HG03045 (cell line): ENCODE results near the gene RALGAPA2.
"Not testable (repeated sequence)": the region's sequence is repeated elsewhere in the genome, so short reads cannot be mapped to it uniquely, and the experiment has no call there.

ENCODE experiments used
- ATAC-seq: cut with Tn5 transposase; IDR thresholded peaks from one replicate; pipeline ENCODE4 v1.9.1; 2021; ENCODE audit warnings: mild to moderate bottlenecking, moderate library complexity; ENCODE audit not compliant: unreplicated experiment

RALGAPA2 gene

DNA sequence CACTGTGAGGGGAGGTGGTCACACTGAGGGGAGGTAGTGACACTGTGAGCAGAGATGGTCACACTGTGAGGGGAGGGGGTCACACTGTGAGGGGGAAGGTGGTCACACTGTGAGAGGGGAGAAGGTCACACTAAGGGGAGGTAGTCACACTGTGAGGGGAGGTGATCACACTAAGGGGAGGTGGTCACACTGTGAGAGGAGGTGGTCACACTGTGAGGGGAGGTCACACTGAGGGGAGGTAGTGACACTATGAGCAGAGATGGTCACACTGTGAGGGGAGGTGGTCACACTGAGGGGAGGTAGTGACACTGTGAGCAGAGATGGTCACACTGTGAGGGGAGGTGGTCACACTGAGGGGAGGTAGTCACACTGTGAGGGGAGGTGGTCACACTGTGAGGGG lies 356.9 kb downstream of the RALGAPA2 start:
- ATAC-seq, result not testable (repeated sequence)

DNA sequence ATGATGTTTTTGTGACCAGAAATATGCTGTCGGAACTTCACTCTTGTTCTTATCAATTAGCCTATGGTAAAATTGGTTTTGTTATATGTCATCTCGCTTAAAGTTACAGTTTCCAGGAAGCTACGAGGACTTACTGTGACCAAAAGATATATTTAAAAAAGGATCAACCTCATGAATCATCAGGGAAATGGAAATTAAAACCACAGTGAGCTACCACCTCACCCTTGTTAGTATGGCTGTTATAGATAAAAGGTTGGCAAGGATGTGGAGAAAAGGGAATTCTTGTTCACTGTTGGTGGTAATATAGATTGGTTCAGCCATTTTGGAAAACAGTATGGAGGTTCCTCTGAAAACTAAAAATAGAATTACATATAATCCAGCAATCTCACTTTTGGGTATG lies 358.9 kb downstream of the RALGAPA2 start:
- no peak for ATAC-seq

DNA sequence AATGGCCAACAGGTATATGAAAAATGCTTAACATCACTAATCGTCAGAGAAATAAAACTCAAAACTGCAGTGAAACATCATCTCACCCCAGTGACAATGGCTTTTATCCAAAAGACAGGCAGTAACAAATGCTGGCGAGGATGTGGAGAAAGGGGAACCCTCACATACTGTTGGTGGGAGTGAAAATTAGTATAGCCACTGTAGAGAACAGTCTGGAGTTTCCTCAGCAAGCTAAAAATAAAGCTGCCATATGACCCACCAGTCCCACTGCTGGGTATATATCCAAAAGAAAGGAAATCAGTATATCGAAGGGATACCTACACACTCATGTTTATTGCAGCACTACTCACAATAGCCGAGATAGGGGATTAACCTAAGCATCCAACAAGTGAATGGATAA lies 368.0 kb downstream of the RALGAPA2 start:
- no peak for ATAC-seq

DNA sequence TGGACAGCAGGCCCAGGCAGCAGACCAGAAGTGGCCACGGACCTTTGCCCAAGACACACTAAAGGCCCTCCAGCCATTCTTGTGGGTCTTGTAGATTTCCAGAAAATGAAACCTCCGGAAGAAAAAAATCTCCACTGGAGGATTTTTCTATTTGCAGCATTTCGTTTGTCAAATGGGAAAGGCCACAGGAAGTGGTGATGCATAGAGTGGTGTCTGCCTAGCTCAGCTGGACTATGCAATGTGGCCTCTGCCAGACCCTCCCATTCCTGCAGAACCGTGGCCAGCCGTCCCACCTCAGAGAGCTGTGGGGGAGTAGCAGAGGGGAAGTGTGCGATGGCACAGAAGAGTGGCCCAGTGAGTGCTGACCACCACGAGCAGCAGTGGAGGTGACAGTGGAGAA lies 368.5 kb downstream of the RALGAPA2 start:
- no peak for ATAC-seq
